ENCODE results near the gene ACAP3. TPM values are rescaled to one million over a fixed set of nuclear protein-coding genes. Genes with fewer than 3 reads are reported as not detected.
"Not testable (repeated sequence)": the region's sequence is repeated elsewhere in the genome, so short reads cannot be mapped to it uniquely, and the experiment has no call there.

ACAP3 gene
- total and polyA plus RNA-seq, 9 donors = 28.2 to 63.5 (median 50.6) TPM

- Histone ChIP-seq H3K9me3 (replicated peaks; ENCODE audit: control insufficient read depth, low read depth, low read length) (no peaks in the 10 kb centered on the region), H3K4me1 (ENCODE audit: control insufficient read depth, insufficient read depth, low read length) (no peaks in the 10 kb centered on the region), H3K36me3 (ENCODE audit: control insufficient read depth, insufficient read depth, low read length) (peaks cover 57% of the 10 kb centered on the region), H3K4me3 (ENCODE audit: low read length) (no peak overlapping the region), H3K27ac (ENCODE audit: low read length) (no peak overlapping the region), H3K27me3 (ENCODE audit: control insufficient read depth, insufficient read depth, low read length) (no peaks in the 10 kb centered on the region)
- WGBS (ENCODE audit: insufficient coverage) = 93% methylated on average over 47 of the region's 50 CpGs
- no peak for DNase-seq
Measured at GRCh38 chr1:1253972-1254666, 53.6 kb downstream of the ACAP3 start.

- WGBS (ENCODE audit: insufficient coverage) = 90% methylated on average over 11 of the region's 12 CpGs
- H3K27me3 ChIP-seq (ENCODE audit: control insufficient read depth, insufficient read depth, low read length) = no peaks in the 10 kb centered on the region
- no peak overlapping the region for H3K27ac ChIP-seq (ENCODE audit: low read length)
- no peaks in the 10 kb centered on the region for H3K9me3 ChIP-seq (replicated peaks; ENCODE audit: control insufficient read depth, low read depth, low read length)
- no peaks in the 10 kb centered on the region for H3K4me1 ChIP-seq (ENCODE audit: control insufficient read depth, insufficient read depth, low read length)
- DNase-seq = no peak
- H3K4me3 ChIP-seq (ENCODE audit: low read length) = no peak overlapping the region
- H3K36me3 ChIP-seq (ENCODE audit: control insufficient read depth, insufficient read depth, low read length) = peaks cover 51% of the 10 kb centered on the region
Measured at GRCh38 chr1:1253314-1253713, 54.4 kb downstream of the ACAP3 start.

- H3K36me3 ChIP-seq (ENCODE audit: control insufficient read depth, insufficient read depth, low read length) = peaks cover 36% of the 10 kb centered on the region
- H3K9me3 ChIP-seq (replicated peaks; ENCODE audit: control insufficient read depth, low read depth, low read length) = no peaks in the 10 kb centered on the region
- peaks cover 20% of the 10 kb centered on the region for H3K27me3 ChIP-seq (ENCODE audit: control insufficient read depth, insufficient read depth, low read length)
- H3K4me1 ChIP-seq (ENCODE audit: control insufficient read depth, insufficient read depth, low read length) = peaks cover 11% of the 10 kb centered on the region
- H3K27ac ChIP-seq (ENCODE audit: low read length) = no peak overlapping the region
- H3K4me3 ChIP-seq (ENCODE audit: low read length) = no peak overlapping the region
- no peak for DNase-seq
- 69% methylated on average over 16 of the region's 16 CpGs for WGBS (ENCODE audit: insufficient coverage)
Measured at GRCh38 chr1:1250786-1251284, 56.9 kb downstream of the ACAP3 start.

- H3K27ac ChIP-seq (ENCODE audit: low read length); H3K9me3 ChIP-seq (replicated peaks; ENCODE audit: control insufficient read depth, low read depth, low read length); H3K4me3 ChIP-seq (ENCODE audit: low read length); DNase-seq: not testable (repeated sequence)
- Histone ChIP-seq H3K4me1 (ENCODE audit: control insufficient read depth, insufficient read depth, low read length) (peaks cover 20% of the 10 kb centered on the region), H3K27me3 (ENCODE audit: control insufficient read depth, insufficient read depth, low read length) (peaks cover 33% of the 10 kb centered on the region), H3K36me3 (ENCODE audit: control insufficient read depth, insufficient read depth, low read length) (peaks cover 12% of the 10 kb centered on the region)
- whole genome bisulfite sequencing (ENCODE audit: insufficient coverage) = 92% methylated on average over 9 of the region's 21 CpGs
Measured at GRCh38 chr1:1248009-1248913, 59.5 kb downstream of the ACAP3 start.

- Histone ChIP-seq H3K27ac (ENCODE audit: low read length) (no peak overlapping the region), H3K27me3 (ENCODE audit: control insufficient read depth, insufficient read depth, low read length) (peaks cover 33% of the 10 kb centered on the region), H3K4me1 (ENCODE audit: control insufficient read depth, insufficient read depth, low read length) (peaks cover 20% of the 10 kb centered on the region), H3K36me3 (ENCODE audit: control insufficient read depth, insufficient read depth, low read length) (peaks cover 4% of the 10 kb centered on the region), H3K4me3 (ENCODE audit: low read length) (no peak overlapping the region), H3K9me3 (replicated peaks; ENCODE audit: control insufficient read depth, low read depth, low read length) (no peaks in the 10 kb centered on the region)
- WGBS (ENCODE audit: insufficient coverage) = 46% methylated on average over 17 of the region's 25 CpGs
- DNase-seq = no peak
Measured at GRCh38 chr1:1247341-1247913, 60.3 kb downstream of the ACAP3 start.

GRCh38 chr1:1246577-1247340 lies 61.0 kb downstream of the ACAP3 start, which contains the start of gene C1QTNF12:
TSS of gene C1QTNF12 (minus strand) at chr1:1246722. CDS start at chr1:1246690, 32 bp downstream.
- peaks cover 20% of the 10 kb centered on the region for H3K4me1 ChIP-seq (ENCODE audit: control insufficient read depth, insufficient read depth, low read length)
- 2% methylated on average over 70 of the region's 74 CpGs for WGBS (ENCODE audit: insufficient coverage)
- H3K4me3 ChIP-seq (ENCODE audit: low read length) = no peak within 1 kb of the TSS
- H3K36me3 ChIP-seq (ENCODE audit: control insufficient read depth, insufficient read depth, low read length) = peaks cover 3% of the 10 kb centered on the region
- no peak for DNase-seq
- no peak within 1 kb of the TSS for H3K27ac ChIP-seq (ENCODE audit: low read length)
- H3K27me3 ChIP-seq (ENCODE audit: control insufficient read depth, insufficient read depth, low read length) = peaks cover 33% of the 10 kb centered on the region
- H3K9me3 ChIP-seq (replicated peaks; ENCODE audit: control insufficient read depth, low read depth, low read length) = no peaks in the 10 kb centered on the region

GRCh38 chr1:1245817-1246576 lies 61.7 kb downstream of the ACAP3 start:
- Histone ChIP-seq H3K4me1 (ENCODE audit: control insufficient read depth, insufficient read depth, low read length) (peaks cover 20% of the 10 kb centered on the region), H3K36me3 (ENCODE audit: control insufficient read depth, insufficient read depth, low read length) (peaks cover 2% of the 10 kb centered on the region), H3K27ac (ENCODE audit: low read length) (no peak overlapping the region), H3K9me3 (replicated peaks; ENCODE audit: control insufficient read depth, low read depth, low read length) (no peaks in the 10 kb centered on the region), H3K4me3 (ENCODE audit: low read length) (no peak overlapping the region), H3K27me3 (ENCODE audit: control insufficient read depth, insufficient read depth, low read length) (peaks cover 39% of the 10 kb centered on the region)
- DNase-seq = no peak
- 20% methylated on average over 39 of the region's 45 CpGs for WGBS (ENCODE audit: insufficient coverage)

- Histone ChIP-seq H3K27ac (ENCODE audit: low read length) (no peak overlapping the region), H3K36me3 (ENCODE audit: control insufficient read depth, insufficient read depth, low read length) (no peaks in the 10 kb centered on the region), H3K4me1 (ENCODE audit: control insufficient read depth, insufficient read depth, low read length) (peaks cover 20% of the 10 kb centered on the region), H3K27me3 (ENCODE audit: control insufficient read depth, insufficient read depth, low read length) (peaks cover 42% of the 10 kb centered on the region), H3K9me3 (replicated peaks; ENCODE audit: control insufficient read depth, low read depth, low read length) (no peaks in the 10 kb centered on the region), H3K4me3 (ENCODE audit: low read length) (no peak overlapping the region)
- 45% methylated on average over 14 of the region's 23 CpGs for WGBS (ENCODE audit: insufficient coverage)
- no peak for DNase-seq
Measured at GRCh38 chr1:1245178-1245816, 62.4 kb downstream of the ACAP3 start.
